ENCODE measurements around the gene ANAPC2. TPM values are rescaled to one million over a fixed set of nuclear protein-coding genes. Genes with fewer than 3 reads are reported as not detected.

ANAPC2 gene
- total and polyA plus RNA-seq, 12 donors = 23.7 to 69.6 (median 27.7) TPM

DNA sequence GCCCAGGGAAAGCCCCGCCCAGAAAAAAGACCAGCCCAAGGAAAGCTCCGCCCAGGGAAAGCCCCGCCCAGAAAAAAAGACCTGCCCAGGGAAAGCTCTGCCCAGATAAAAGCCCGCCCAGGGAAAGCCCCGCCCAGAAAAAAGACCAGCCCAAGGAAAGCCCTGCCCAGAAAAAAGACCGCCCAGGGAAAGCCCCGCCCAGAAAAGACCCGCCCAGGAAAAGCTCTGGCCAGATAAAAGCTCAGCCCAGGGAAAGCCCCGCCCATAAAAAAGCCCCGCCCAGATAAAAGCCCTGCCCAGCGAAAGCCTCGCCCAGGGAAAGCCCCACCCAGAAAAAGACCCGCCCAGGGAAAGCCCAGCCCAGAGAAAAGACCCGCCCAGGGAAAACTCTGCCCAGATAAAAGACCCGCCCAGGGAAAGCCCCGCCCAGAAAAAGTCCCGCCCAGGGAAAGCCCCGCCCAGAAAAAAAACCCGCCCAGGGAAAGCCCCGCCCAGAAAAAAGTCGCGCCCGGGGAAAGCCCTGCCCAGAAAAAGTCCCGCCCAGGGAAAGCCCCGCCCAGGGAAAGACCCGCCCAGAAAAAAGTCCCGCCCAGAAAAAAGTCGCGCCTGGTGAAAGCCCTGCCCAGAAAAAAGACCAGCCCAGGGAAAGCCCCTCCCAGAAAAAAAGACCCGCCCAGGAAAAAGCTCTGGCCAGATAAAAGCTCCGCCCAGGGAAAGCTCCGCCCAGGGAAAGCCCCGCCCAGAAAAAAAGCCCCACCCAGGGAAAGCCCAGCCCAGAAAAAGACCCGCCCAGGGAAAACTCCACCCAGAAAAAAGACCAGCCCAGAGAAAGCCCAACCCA, 37.5 kb downstream of the ANAPC2 start:
- Histone ChIP-seq H3K4me1 (no peaks in the 10 kb centered on the region), H3K36me3 (no peaks in the 10 kb centered on the region), H3K4me3 (no peak overlapping the region), H3K27ac (no peak overlapping the region), H3K27me3 (peaks cover 5 to 61% (median 37%) of the 10 kb centered on the region in 7 donors), H3K9me3 (no peaks in the 10 kb centered on the region)
- intact Hi-C loops (cut with DNase I) = no loop called here
- DNase-seq = no peak
- TF ChIP-seq, protein P1, sequence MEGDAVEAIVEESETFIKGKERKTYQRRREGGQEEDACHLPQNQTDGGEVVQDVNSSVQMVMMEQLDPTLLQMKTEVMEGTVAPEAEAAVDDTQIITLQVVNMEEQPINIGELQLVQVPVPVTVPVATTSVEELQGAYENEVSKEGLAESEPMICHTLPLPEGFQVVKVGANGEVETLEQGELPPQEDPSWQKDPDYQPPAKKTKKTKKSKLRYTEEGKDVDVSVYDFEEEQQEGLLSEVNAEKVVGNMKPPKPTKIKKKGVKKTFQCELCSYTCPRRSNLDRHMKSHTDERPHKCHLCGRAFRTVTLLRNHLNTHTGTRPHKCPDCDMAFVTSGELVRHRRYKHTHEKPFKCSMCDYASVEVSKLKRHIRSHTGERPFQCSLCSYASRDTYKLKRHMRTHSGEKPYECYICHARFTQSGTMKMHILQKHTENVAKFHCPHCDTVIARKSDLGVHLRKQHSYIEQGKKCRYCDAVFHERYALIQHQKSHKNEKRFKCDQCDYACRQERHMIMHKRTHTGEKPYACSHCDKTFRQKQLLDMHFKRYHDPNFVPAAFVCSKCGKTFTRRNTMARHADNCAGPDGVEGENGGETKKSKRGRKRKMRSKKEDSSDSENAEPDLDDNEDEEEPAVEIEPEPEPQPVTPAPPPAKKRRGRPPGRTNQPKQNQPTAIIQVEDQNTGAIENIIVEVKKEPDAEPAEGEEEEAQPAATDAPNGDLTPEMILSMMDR (IDR thresholded peaks at IDR 0.05) = no peak
- ATAC-seq = peak in 2 of 8 donors; percentile 13 to 25
- WGBS, 2 donors = 36 to 41% methylated on average over 34 of the region's 34 CpGs

DNA sequence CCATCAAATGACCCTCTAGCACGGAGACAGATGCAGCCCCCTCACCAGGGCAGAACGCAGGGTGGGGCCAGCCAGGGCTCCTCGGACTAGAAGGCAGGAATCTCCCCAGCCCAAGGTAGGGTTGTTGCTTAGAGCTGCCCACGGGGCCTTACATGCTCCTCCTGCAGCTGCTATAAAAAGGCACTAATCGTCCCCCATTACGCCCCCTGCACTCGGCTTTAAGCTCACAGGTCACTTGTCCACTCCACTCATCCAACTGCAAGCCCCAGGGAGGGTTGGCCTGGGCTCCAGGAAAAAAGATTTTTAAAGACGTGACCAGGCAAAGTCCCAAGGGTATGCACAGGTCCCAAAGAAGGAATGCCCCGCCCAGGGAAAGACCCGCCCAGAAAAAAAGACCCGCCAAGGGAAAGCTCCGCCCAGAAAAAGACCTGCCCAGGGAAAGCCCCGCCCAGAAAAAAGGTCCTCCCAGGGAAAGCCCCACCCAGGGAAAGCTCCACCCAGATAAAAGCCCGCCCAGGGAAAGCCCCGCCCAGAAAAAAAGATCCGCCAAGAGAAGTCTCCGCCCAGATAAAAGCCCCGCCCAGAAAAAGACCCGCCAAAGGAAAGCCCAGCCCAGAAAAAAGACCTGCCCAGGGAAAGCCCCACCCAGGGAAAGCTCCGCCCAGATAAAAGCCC, 38.3 kb downstream of the ANAPC2 start:
- Histone ChIP-seq H3K36me3 (no peaks in the 10 kb centered on the region), H3K4me3 (no peak overlapping the region), H3K4me1 (no peaks in the 10 kb centered on the region), H3K27ac (no peak overlapping the region), H3K27me3 (peaks cover 0 to 57% (median 33%) of the 10 kb centered on the region in 7 donors), H3K9me3 (no peaks in the 10 kb centered on the region)
- DNase-seq (no peak), ATAC-seq (no peak)
- TF ChIP-seq, protein P1 (IDR thresholded peaks at IDR 0.05) = no peak
- intact Hi-C loops (cut with DNase I) = no loop called here
- WGBS, 2 donors = 58 to 59% methylated on average over 20 of the region's 20 CpGs

DNA sequence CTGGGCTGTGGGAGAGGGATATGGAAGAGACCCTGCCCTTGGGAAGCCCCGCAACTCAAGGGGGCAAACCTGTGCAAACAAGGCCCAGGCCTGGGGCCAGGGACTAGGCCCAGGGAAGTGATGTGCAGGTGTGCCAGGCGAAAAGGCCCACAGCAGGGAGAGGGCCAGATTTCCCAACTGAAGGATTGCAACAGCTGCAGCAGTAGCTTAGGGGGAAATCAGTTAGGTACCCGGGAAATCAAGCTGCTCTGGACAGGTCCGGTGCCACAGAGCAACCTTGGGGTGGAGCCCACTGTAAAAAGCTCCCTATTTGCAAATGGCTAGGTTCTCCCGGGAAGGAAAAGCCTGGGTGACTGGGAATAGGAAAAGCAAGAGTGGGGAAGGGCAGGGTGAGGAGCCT, 39.0 kb downstream of the ANAPC2 start:
- no peak overlapping the region for H3K27ac ChIP-seq
- H3K36me3 ChIP-seq = no peaks in the 10 kb centered on the region
- ATAC-seq (no peak), DNase-seq (no peak)
- H3K4me3 ChIP-seq = no peak overlapping the region
- no peaks in the 10 kb centered on the region for H3K4me1 ChIP-seq
- H3K9me3 ChIP-seq = no peaks in the 10 kb centered on the region
- WGBS, 2 donors = 85 to 86% methylated on average over 5 of the region's 5 CpGs
- intact Hi-C loops (cut with DNase I) = no loop called here
- peaks cover 0 to 50% (median 31%) of the 10 kb centered on the region in 7 donors for H3K27me3 ChIP-seq
- TF ChIP-seq, protein P1 (IDR thresholded peaks at IDR 0.05) = no peak

DNA sequence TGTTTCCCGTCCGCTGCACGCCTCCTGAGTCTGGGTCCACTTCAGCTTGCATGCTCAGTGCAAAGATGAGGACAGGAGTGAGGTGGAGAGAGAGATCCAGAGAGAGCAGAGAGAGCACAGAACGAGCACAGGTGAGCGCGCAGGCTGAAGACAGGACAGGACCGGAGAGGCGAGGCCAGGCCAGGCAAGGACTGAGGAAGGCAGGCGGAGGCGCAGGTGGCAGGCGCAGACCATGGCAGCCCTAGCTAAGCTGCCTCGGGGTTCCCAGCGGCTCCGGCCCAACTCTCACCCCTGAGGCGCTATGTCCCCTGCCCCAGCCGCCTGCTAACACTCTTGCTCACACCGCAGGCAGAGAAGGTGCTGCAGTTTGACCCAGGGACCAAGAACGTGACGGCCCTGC, 39.7 kb downstream of the ANAPC2 start:
- TF ChIP-seq, protein P1 (IDR thresholded peaks at IDR 0.05) = no peak
- Histone ChIP-seq H3K4me3 (no peak overlapping the region), H3K4me1 (no peaks in the 10 kb centered on the region), H3K36me3 (no peaks in the 10 kb centered on the region), H3K27me3 (peaks cover 2 to 55% (median 33%) of the 10 kb centered on the region in 7 donors), H3K9me3 (no peaks in the 10 kb centered on the region), H3K27ac (no peak overlapping the region)
- 80 to 85% methylated on average over 19 of the region's 19 CpGs for WGBS, 2 donors
- DNase-seq (no peak), ATAC-seq (no peak)
- intact Hi-C loops (cut with DNase I) = no loop called here

Measured in heart right ventricle (tissue), 16 donors.